Astrocyte (in vitro differentiated cells and primary cell): ENCODE results near the gene AQP6. TPM values are rescaled to one million over a fixed set of nuclear protein-coding genes. Genes with fewer than 3 reads are reported as not detected.

Source experiments
- DNase-seq: peaks from one replicate; pipeline ENCODE4 v3.0.0-alpha.2; 2010; ENCODE audit warnings: low read depth
- FAIRE-seq: peaks from 2 replicates; lab custom pipeline; 2011; peaks lifted over from hg19 to GRCh38; lab: Jason Lieb, UNC
- H2AFZ ChIP-seq: 2 replicates; pipeline ENCODE4 v1.6.0; 2012; ENCODE audit warnings: low read depth, low read length, inconsistent platforms
- H3K27ac ChIP-seq: 2 replicates; pipeline ENCODE4 v1.5.1; 2011; ENCODE audit warnings: low read depth, low read length, inconsistent platforms
- H3K27me3 ChIP-seq: 2 replicates; pipeline ENCODE4 v1.6.0; 2011; ENCODE audit warnings: low read length, inconsistent platforms; ENCODE audit not compliant: insufficient read depth
- H3K36me3 ChIP-seq: 2 replicates; pipeline ENCODE4 v1.5.1; 2011; ENCODE audit warnings: low read length, inconsistent platforms; ENCODE audit not compliant: insufficient read depth
- H3K4me1 ChIP-seq: 2 replicates; pipeline ENCODE4 v1.5.1; 2011; ENCODE audit warnings: low read length, inconsistent platforms; ENCODE audit not compliant: insufficient read depth
- H3K4me2 ChIP-seq: 2 replicates; pipeline ENCODE4 v1.6.0; 2012; ENCODE audit warnings: low read length, inconsistent platforms
- H3K4me3 ChIP-seq: 2 replicates; pipeline ENCODE4 v1.5.1; 2011; ENCODE audit warnings: low read depth, mild to moderate bottlenecking, low read length, inconsistent platforms; ENCODE audit not compliant: insufficient read depth
- H3K79me2 ChIP-seq: 2 replicates; pipeline ENCODE4 v1.6.0; 2012; ENCODE audit warnings: mild to moderate bottlenecking, low read length, inconsistent platforms; ENCODE audit not compliant: insufficient read depth
- H3K9ac ChIP-seq: 2 replicates; pipeline ENCODE4 v1.6.0; 2012; ENCODE audit warnings: mild to moderate bottlenecking, low read length, inconsistent platforms
- H3K9me3 ChIP-seq: 2 replicates; pipeline ENCODE4 v1.5.1; 2012; ENCODE audit warnings: low read depth, mild to moderate bottlenecking, low read length, inconsistent platforms; ENCODE audit not compliant: insufficient read depth
- H4K20me1 ChIP-seq: 2 replicates; pipeline ENCODE4 v1.6.0; 2012; ENCODE audit warnings: low read length, inconsistent platforms; ENCODE audit not compliant: insufficient read depth
- H3K27ac Mint-ChIP-seq: one replicate; pipeline ENCODE4 v1.8.0; 2021; ENCODE audit warnings: mild to moderate bottlenecking, mixed read lengths; ENCODE audit not compliant: unreplicated experiment
- H3K27me3 Mint-ChIP-seq: one replicate; pipeline ENCODE4 v1.8.0; 2021; ENCODE audit warnings: low read depth, mixed read lengths; ENCODE audit not compliant: unreplicated experiment
- H3K36me3 Mint-ChIP-seq: one replicate; pipeline ENCODE4 v1.8.0; 2021; ENCODE audit warnings: low read depth, mixed read lengths; ENCODE audit not compliant: unreplicated experiment
- H3K4me1 Mint-ChIP-seq: one replicate; pipeline ENCODE4 v1.8.0; 2021; ENCODE audit warnings: low read depth, mixed read lengths; ENCODE audit not compliant: unreplicated experiment
- H3K4me3 Mint-ChIP-seq: one replicate; pipeline ENCODE4 v1.8.0; 2021; ENCODE audit warnings: mild to moderate bottlenecking, moderate library complexity, mixed read lengths; ENCODE audit not compliant: unreplicated experiment
- H3K9me3 Mint-ChIP-seq: one replicate; pipeline ENCODE4 v1.8.0; 2021; ENCODE audit warnings: mild to moderate bottlenecking, mixed read lengths; ENCODE audit not compliant: unreplicated experiment
- CTCF ChIP-seq: IDR thresholded peaks from 2 replicates; pipeline ENCODE4 v1.5.1; 2011; ENCODE audit warnings: low read depth, mild to moderate bottlenecking, inconsistent platforms, low read length, moderate library complexity; ENCODE audit not compliant: insufficient read depth
- EZH2 ChIP-seq: IDR thresholded peaks from 2 replicates; pipeline ENCODE4 v1.6.1; 2012; ENCODE audit warnings: mild to moderate bottlenecking, low read length, inconsistent platforms; ENCODE audit not compliant: insufficient read depth
- total RNA-seq: library from RNA; stranded (reverse); gene quantifications from 2 replicates; pipeline ENCODE4 v1.2.1, GENCODE V29; 2021

Gene AQP6
- total RNA-seq, 1 donor from 2014 or later = not detected

DNA sequence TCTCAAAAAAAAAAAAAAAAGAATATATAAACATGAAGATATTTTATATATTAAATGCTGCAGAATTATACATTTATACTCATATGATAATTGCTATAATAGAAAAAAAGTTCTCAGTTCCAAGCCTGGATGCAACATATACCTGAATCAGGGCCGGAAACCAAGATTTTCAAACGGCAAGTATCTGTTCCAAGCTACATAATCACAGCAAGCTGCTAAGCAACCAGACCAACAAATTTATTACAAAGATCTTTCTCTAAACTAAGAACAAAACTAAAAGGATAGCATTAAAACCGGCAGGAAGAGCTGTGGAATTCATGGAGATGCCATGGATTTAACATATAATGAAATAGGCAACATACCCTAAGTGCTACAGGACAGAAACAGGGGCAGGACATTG is 45.4 kb downstream of the AQP6 start:
- Histone ChIP-seq H3K4me2 (no peak overlapping the region), H3K9me3 (no peaks in the 10 kb centered on the region), H3K4me3 (no peak overlapping the region), H4K20me1 (peaks cover 11% of the 10 kb centered on the region), H3K27ac (no peak overlapping the region), H3K27me3 (no peaks in the 10 kb centered on the region), H3K79me2 (peaks cover 98% of the 10 kb centered on the region), H3K36me3 (peaks cover 3% of the 10 kb centered on the region), H3K4me1 (peaks cover 6% of the 10 kb centered on the region), H3K9ac (no peak overlapping the region), H2AFZ (peak overlapping the region; percentile 1)
- H3K36me3 Mint-ChIP-seq = no peaks in the 10 kb centered on the region
- H3K27ac Mint-ChIP-seq = no peak overlapping the region
- TF ChIP-seq CTCF = no peak
- TF ChIP-seq EZH2 = no peak
- peaks cover 5% of the 10 kb centered on the region for H3K4me1 Mint-ChIP-seq
- FAIRE-seq = no peak
- no peaks in the 10 kb centered on the region for H3K27me3 Mint-ChIP-seq
- H3K9me3 Mint-ChIP-seq = no peaks in the 10 kb centered on the region
- no peak overlapping the region for H3K4me3 Mint-ChIP-seq
- no peak for DNase-seq

DNA sequence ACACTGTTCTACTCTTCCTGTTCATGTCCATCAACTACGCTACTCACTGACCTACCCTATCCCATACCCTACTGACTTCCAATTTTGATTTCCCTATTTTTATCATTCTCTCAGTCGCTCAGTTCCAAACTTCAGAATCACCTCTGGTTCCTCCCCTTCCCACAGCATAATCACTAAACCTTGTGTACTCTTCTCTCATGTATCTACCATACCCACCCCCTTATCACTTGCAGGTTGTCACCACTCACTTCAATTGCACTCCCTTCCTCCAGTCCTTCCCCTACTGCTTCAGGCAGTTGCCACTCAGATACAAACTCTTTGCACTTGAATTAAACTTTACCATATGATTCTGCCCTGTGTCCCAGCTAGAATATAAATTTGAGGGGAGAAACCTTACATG is 46.2 kb downstream of the AQP6 start:
- H3K4me2 ChIP-seq = no peak overlapping the region
- FAIRE-seq = no peak
- Mint-ChIP-seq H3K27ac (no peak overlapping the region), H3K36me3 (no peaks in the 10 kb centered on the region), H3K27me3 (no peaks in the 10 kb centered on the region), H3K4me3 (no peak overlapping the region), H3K9me3 (no peaks in the 10 kb centered on the region), H3K4me1 (peaks cover 3% of the 10 kb centered on the region)
- peaks cover 3% of the 10 kb centered on the region for H3K36me3 ChIP-seq
- H3K4me3 ChIP-seq = no peak overlapping the region
- H3K79me2 ChIP-seq = peaks cover 98% of the 10 kb centered on the region
- no peak overlapping the region for H3K27ac ChIP-seq
- H3K9me3 ChIP-seq = no peaks in the 10 kb centered on the region
- no peaks in the 10 kb centered on the region for H3K27me3 ChIP-seq
- H3K9ac ChIP-seq = no peak overlapping the region
- TF ChIP-seq CTCF = no peak
- TF ChIP-seq EZH2 = no peak
- H2AFZ ChIP-seq = no peak overlapping the region
- DNase-seq = no peak
- peaks cover 11% of the 10 kb centered on the region for H4K20me1 ChIP-seq
- H3K4me1 ChIP-seq = peaks cover 6% of the 10 kb centered on the region

DNA sequence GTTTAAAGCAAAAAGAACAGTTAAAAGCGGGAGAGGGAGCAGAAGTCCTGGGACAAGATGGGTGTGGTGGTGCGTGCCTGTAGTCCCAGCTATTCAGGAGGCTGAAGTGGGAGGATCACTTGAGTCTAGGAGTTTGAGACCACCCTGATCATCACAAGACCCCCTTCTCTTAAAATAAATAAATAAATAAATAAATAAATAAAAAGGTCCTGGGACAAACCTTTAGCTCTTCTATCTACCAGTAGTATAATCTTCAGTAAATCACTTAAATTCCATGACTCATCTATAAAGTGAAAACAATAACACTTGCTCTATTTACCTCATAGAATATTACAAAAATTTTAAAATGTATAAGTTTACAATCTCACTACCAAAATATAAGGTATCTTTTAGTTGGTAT is 46.8 kb downstream of the AQP6 start:
- FAIRE-seq (no peak), DNase-seq (no peak)
- Histone ChIP-seq H3K36me3 (peaks cover under 1% of the 10 kb centered on the region), H3K79me2 (peaks cover 98% of the 10 kb centered on the region), H3K27me3 (no peaks in the 10 kb centered on the region), H4K20me1 (peaks cover 7% of the 10 kb centered on the region), H3K4me2 (no peak overlapping the region), H3K4me1 (peaks cover 6% of the 10 kb centered on the region), H3K27ac (no peak overlapping the region), H2AFZ (no peak overlapping the region), H3K9ac (no peak overlapping the region), H3K9me3 (no peaks in the 10 kb centered on the region), H3K4me3 (no peak overlapping the region)
- H3K9me3 Mint-ChIP-seq = no peaks in the 10 kb centered on the region
- TF ChIP-seq EZH2 (no peak), CTCF (no peak)
- peaks cover 3% of the 10 kb centered on the region for H3K4me1 Mint-ChIP-seq
- no peak overlapping the region for H3K4me3 Mint-ChIP-seq
- H3K36me3 Mint-ChIP-seq = no peaks in the 10 kb centered on the region
- H3K27me3 Mint-ChIP-seq = no peaks in the 10 kb centered on the region
- H3K27ac Mint-ChIP-seq = no peak overlapping the region
